Cardiac fibroblast (primary cell): ENCODE measurements around the gene MAP4K3.
A peak's percentile ranks its signal among the peaks of the same experiment; 100 is the strongest.
"Not testable (repeated sequence)": the region's sequence is repeated elsewhere in the genome, so short reads cannot be mapped to it uniquely, and the experiment has no call there.

Source experiments
- DNase-seq, 2 donors: peaks; one replicate each; pipeline versions ENCODE4 v3.0.0 to v3.0.0-alpha.2; 2010; ENCODE audit warnings: low read depth in 2 of 2
- H3K4me3 ChIP-seq, 2 donors: replicated peaks in 1 of 2; 1 replicate in 1 of 2; 2 replicates in 1 of 2; pipeline ENCODE4 v1.5.1; 2011; ENCODE audit warnings: low read depth in 2 of 2, low read length in 2 of 2, mild to moderate bottlenecking in 2 of 2, moderate library complexity in 1 of 2
- TF ChIP-seq, protein P1 (sequence below): IDR thresholded peaks from one replicate; pipeline ENCODE4 v1.5.1; 2011; ENCODE audit warnings: low read depth, mild to moderate bottlenecking, low read length, inconsistent platforms

Gene MAP4K3

DNA sequence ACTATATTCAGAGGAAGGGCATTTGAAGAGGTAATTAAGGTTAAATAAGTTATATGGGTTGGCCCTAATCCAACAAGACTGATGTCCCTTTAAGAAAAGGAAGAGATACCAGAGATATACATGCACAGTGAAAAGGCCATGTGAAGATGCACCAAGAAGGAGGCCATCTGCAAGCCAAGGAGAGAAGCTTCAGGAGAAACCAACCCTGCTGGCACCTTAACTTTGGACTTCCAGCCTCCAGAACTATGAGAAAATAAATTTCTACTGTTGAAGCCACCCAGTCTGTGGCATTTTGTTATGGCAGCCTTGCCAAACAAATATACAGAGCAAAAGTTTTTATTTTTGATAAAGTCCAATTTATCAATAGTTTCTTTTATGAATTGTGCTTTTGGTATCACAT lies 51.0 kb downstream of the MAP4K3 start:
- DNase-seq, result no peak
- TF ChIP-seq, protein P1, sequence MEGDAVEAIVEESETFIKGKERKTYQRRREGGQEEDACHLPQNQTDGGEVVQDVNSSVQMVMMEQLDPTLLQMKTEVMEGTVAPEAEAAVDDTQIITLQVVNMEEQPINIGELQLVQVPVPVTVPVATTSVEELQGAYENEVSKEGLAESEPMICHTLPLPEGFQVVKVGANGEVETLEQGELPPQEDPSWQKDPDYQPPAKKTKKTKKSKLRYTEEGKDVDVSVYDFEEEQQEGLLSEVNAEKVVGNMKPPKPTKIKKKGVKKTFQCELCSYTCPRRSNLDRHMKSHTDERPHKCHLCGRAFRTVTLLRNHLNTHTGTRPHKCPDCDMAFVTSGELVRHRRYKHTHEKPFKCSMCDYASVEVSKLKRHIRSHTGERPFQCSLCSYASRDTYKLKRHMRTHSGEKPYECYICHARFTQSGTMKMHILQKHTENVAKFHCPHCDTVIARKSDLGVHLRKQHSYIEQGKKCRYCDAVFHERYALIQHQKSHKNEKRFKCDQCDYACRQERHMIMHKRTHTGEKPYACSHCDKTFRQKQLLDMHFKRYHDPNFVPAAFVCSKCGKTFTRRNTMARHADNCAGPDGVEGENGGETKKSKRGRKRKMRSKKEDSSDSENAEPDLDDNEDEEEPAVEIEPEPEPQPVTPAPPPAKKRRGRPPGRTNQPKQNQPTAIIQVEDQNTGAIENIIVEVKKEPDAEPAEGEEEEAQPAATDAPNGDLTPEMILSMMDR, result no peak
- no peak overlapping the region for H3K4me3 ChIP-seq

- TF ChIP-seq, protein P1, result no peak
- H3K4me3 ChIP-seq, result no peak overlapping the region
- no peak for DNase-seq
Measured at GRCh38 chr2:39385172-39385571, 51.9 kb downstream of the MAP4K3 start.

DNA sequence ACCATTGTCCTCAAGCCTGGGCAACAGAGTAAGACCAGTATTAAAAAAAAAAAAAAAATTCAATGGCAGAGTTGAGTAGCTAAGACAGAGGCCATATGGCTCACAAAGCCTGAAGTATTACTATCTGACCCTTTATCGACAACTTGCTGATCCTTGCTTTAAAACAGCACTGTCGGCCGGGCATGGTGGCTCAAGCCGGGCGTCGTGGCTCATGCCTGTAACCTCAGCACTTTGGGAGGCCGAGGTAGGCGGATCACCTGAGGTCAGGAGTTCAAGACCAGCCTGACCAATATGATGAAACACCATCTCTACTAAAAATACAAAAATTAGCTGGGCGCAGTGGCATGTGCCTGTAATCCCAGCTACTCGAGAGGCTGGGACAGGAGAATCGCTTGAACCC lies 53.0 kb downstream of the MAP4K3 start:
- H3K4me3 ChIP-seq, DNase-seq: not testable (repeated sequence)

DNA sequence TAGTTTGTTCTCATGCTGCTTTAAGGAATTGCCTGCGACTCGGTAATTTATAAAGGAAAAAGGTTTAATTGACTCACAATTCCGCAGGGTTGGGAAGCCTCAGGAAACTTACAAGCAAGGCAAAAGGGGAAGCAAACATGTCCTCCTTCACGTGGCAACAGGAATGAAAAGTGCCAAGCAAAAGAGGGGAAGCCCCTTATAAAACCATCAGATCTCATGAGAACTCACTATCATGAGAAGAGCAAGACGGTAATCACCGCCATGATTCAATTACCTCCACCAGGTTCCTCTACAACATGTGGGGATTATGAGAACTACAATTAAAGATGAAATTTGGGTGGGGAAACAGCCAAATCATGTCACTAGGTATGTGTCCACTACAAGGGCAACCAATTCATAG lies 53.9 kb downstream of the MAP4K3 start:
- no peak overlapping the region for H3K4me3 ChIP-seq
- TF ChIP-seq, protein P1, result no peak
- DNase-seq, result no peak

GRCh38 chr2:39381653-39382052 lies 55.4 kb downstream of the MAP4K3 start:
- H3K4me3 ChIP-seq, result no peak overlapping the region
- TF ChIP-seq, protein P1, result no peak
- DNase-seq, result peak in 1 of 2 donors; percentile 17

DNA sequence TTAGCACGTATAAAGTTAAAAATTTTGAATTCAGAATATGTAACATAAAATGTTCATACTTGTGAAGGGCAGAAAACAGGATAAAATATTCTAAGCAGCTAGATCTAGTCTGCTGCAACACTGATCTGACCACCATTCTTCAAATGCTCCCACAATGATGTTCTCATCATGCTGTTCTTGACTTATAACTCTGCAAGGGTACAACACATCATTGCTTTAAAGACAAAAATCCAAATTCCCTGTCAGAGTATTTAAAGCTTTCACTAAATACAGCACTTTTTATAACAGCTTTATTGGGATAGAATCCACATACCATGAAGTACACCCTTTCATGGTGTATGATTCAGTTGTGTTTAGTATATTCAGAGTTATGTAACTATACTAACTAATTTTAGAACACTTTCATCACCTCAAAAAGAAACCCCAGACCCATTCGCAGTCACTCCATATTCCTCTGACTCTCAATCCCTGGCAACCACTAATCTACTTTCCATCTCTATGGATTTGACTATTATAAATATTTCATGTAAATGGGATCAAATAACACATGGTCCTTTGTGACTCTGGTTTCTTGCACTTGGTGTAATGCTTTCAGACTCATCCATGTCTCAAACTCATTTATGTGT lies 56.4 kb downstream of the MAP4K3 start:
- TF ChIP-seq, protein P1, result no peak
- DNase-seq, result peak; percentile 20 to 43

DNA sequence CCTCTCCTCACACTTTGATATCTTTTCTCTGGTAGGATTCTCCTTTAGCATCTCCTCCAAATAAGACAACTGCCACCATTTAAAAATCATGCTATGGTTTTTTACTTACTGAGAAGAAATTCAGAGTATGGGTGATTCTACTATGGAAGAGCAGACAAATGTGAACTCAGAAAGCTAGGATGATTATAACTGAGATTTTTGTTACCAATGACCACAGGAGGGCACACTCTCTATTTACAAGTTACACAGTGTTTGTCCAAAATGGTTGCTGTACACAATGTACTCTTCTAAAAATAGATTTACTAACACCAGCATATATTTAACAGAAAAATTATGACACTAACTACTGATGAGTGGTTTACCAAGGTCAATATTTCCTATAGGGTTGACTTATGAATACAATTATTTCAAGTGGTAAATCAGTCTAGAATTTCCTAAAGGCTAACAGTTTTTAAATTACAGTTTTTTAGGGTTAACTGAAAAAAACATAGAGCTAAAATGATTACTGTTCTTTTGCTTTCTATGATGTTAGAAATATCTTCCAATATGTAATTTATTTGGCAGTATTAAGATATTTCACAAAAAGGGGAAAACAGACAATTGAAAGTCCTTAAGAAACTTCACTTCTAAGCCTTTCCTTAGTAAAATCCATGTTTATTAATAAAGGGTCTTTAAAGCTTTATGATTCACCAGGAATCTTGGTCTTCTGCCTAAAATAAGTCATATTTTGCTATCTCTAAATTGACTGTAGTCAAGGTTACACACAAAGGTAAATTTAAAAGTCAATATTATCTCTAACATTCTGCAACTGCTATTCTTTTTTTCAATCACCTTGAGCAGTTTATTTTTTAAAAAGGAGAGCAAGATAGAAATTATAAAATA lies 57.2 kb downstream of the MAP4K3 start:
- TF ChIP-seq, protein P1, result peak; percentile 39
- DNase-seq, result peak; percentile 83 to 86
- no peak overlapping the region for H3K4me3 ChIP-seq

More for the DNA sequence above, 56.4 kb downstream of the MAP4K3 start:
- no peak overlapping the region for H3K4me3 ChIP-seq
